K562 (cell line): Measurements from ENCODE around the gene MED13L. TPM values are rescaled to one million over a fixed set of nuclear protein-coding genes. Genes with fewer than 3 reads are reported as not detected.

Experiments used
- ATAC-seq: fragments of 200-7000 bp; cut with Tn5 transposase; 3 replicates; pipeline ENCODE4 v1.9.1; 2020; ENCODE audit warnings: moderate library complexity
- BruUV-seq: library from RNA; stranded (reverse); fragments of 400-500 nt; replicated peaks from 2 replicates; lab custom pipeline; 2021; lab: Mats Ljungman, UMichigan
- CTCF ChIA-PET: fragments of 300-600 bp; formaldehyde crosslinking; extraction: SDS; loops from one replicate; lab custom pipeline; 2021; ENCODE audit warnings: low intra/inter-chr PET ratio; lab: Yijun Ruan, JAX
- POLR2A ChIA-PET: fragments of 300-600, 350-650 bp; sonication (Branson Sonifier 250); formaldehyde crosslinking; extraction: SDS; loops from one replicate; lab custom pipeline; 2021; ENCODE audit warnings: antibody characterized with exemption, inconsistent platforms; lab: Yijun Ruan, JAX
- DNase-seq, 4 experiments: peaks; one replicate each; pipeline versions ENCODE4 v3.0.0 to v3.0.0-alpha.2; 2011 to 2018; ENCODE audit warnings: low spot score in 3 of 4, mixed read lengths in 3 of 4; ENCODE audit errors: extremely low read depth in 1 of 4
- FAIRE-seq: peaks from 2 replicates; lab custom pipeline; 2011; peaks lifted over from hg19 to GRCh38; lab: Jason Lieb, UNC
- H2AFZ ChIP-seq: 2 replicates; pipeline ENCODE4 v1.6.0; 2011; ENCODE audit warnings: low read depth, low read length, control low read depth, inconsistent platforms
- H3K27ac ChIP-seq: fragments of 200-600 bp; 3 replicates; pipeline ENCODE4 v1.8.0; 2011; ENCODE audit warnings: low read depth, mild to moderate bottlenecking, control low read depth, inconsistent platforms, low read length, moderate library complexity, mixed read lengths; ENCODE audit errors: extremely low read depth
- H3K27me3 ChIP-seq, 2 experiments: fragments of 300-600 bp in 1 of 2; 2 replicates in 1 of 2; 3 replicates in 1 of 2; pipeline versions ENCODE4 v1.6.0 to v1.8.0; 2011; ENCODE audit warnings: inconsistent platforms in 2 of 2, low read length in 2 of 2, mild to moderate bottlenecking in 1 of 2, mixed read lengths in 1 of 2, moderate library complexity in 1 of 2; ENCODE audit not compliant: control insufficient read depth in 2 of 2, insufficient read depth in 2 of 2
- H3K36me3 ChIP-seq: fragments of 300-600 bp; 3 replicates; pipeline ENCODE4 v1.8.0; 2011; ENCODE audit warnings: mild to moderate bottlenecking, low read length, inconsistent platforms; ENCODE audit not compliant: control insufficient read depth, insufficient read depth
- H3K4me1 ChIP-seq, 2 experiments: fragments of 200-600 bp in 1 of 2; replicated peaks in 1 of 2; 2 replicates in 1 of 2; 3 replicates in 1 of 2; pipeline versions ENCODE4 v1.5.1 to v1.8.0; 2011; ENCODE audit warnings: inconsistent platforms in 2 of 2, low read length in 2 of 2, mild to moderate bottlenecking in 1 of 2, mixed read lengths in 1 of 2, moderate library complexity in 1 of 2; ENCODE audit not compliant: control insufficient read depth in 2 of 2, insufficient read depth in 2 of 2
- H3K4me2 ChIP-seq: 2 replicates; pipeline ENCODE4 v1.6.1; 2011; ENCODE audit warnings: low read length, control low read depth, inconsistent platforms, mixed read lengths; ENCODE audit not compliant: insufficient read depth
- H3K4me3 ChIP-seq: fragments of 200-600 bp; sonication (generic), shearing (Covaris generic); 2 replicates; pipeline ENCODE4 v1.5.1; 2016; ENCODE audit warnings: control low read depth, inconsistent platforms
- H3K79me2 ChIP-seq: fragments of 200-600 bp; 3 replicates; pipeline ENCODE4 v1.8.0; 2011; ENCODE audit warnings: low read length, inconsistent platforms; ENCODE audit not compliant: control insufficient read depth, insufficient read depth
- H3K9ac ChIP-seq, 2 experiments: 2 replicates each; pipeline versions ENCODE4 v1.6.0 to v1.6.1; 2011; ENCODE audit warnings: low read depth in 2 of 2, low read length in 2 of 2, control low read depth in 1 of 2, inconsistent platforms in 1 of 2, mild to moderate bottlenecking in 1 of 2, mixed read lengths in 1 of 2; ENCODE audit not compliant: insufficient read depth in 1 of 2
- H3K9me1 ChIP-seq: one replicate; pipeline ENCODE4 v1.6.0; 2011; ENCODE audit warnings: inconsistent platforms, mild to moderate bottlenecking, low read length, moderate library complexity; ENCODE audit not compliant: control insufficient read depth, insufficient read depth
- H3K9me3 ChIP-seq: replicated peaks from 2 replicates; pipeline ENCODE4 v1.5.1; 2011; ENCODE audit warnings: low read depth, low read length, inconsistent platforms; ENCODE audit not compliant: control insufficient read depth, insufficient read depth
- H4K20me1 ChIP-seq: replicated peaks from 2 replicates; pipeline ENCODE4 v1.6.1; 2011; ENCODE audit warnings: low read length, inconsistent platforms, mixed read lengths; ENCODE audit not compliant: control insufficient read depth, insufficient read depth
- ASH1L ChIP-seq: fragments of 450-650 bp; IDR thresholded peaks from 2 replicates; pipeline ENCODE4 v1.6.1; 2018; ENCODE audit warnings: borderline replicate concordance, mild to moderate bottlenecking, low read depth; ENCODE audit not compliant: partially characterized antibody
- ATF7 ChIP-seq: fragments of 450-650 bp; IDR thresholded peaks from 2 replicates; pipeline ENCODE4 v1.7.1; 2014; ENCODE audit warnings: mild to moderate bottlenecking, moderate library complexity
- CHD2 ChIP-seq: IDR thresholded peaks from 2 replicates; pipeline ENCODE4 v1.6.1; 2011; ENCODE audit warnings: low read depth, low read length
- E2F1 ChIP-seq: sonication (generic); formaldehyde crosslinking; IDR thresholded peaks from 2 replicates; pipeline ENCODE4 v1.8.1; 2023; ENCODE audit warnings: mild to moderate bottlenecking, missing genetic modification reagents, moderate library complexity
- GATAD2B ChIP-seq: fragments of 450-650 bp; IDR thresholded peaks from 2 replicates; pipeline ENCODE4 v1.6.1; 2017; ENCODE audit warnings: mild to moderate bottlenecking, borderline replicate concordance
- HMG20A ChIP-seq: fragments of 450-650 bp; formaldehyde crosslinking; conservative IDR thresholded peaks from 2 replicates; pipeline ENCODE4 v1.4.0; 2020; ENCODE audit warnings: mild to moderate bottlenecking, mixed read lengths
- ID3 ChIP-seq, 2 experiments: fragments of 250-450 bp in 1 of 2; fragments of 450-650 bp in 1 of 2; sonication (Bioruptor Pico) in 1 of 2; IDR thresholded peaks; 2 replicates each; pipeline versions ENCODE4 v1.6.1 to v1.8.0; 2016 to 2021; ENCODE audit warnings: mild to moderate bottlenecking in 2 of 2, moderate library complexity in 2 of 2, missing compliant biosample characterization in 1 of 2, missing genetic modification characterization in 1 of 2
- MCM2 ChIP-seq: fragments of 450-650 bp; IDR thresholded peaks from 2 replicates; pipeline ENCODE4 v1.6.1; 2017; ENCODE audit warnings: low read depth, mild to moderate bottlenecking
- MXI1 ChIP-seq: IDR thresholded peaks from 2 replicates; pipeline ENCODE4 v1.6.1; 2011; ENCODE audit warnings: low read depth, mild to moderate bottlenecking, improper control_type of control experiment, low read length
- PHF21A ChIP-seq: fragments of 450-650 bp; IDR thresholded peaks from 2 replicates; pipeline ENCODE4 v1.6.1; 2017; ENCODE audit warnings: low read depth, borderline replicate concordance
- THRB ChIP-seq: fragments of 450-650 bp; formaldehyde crosslinking; conservative IDR thresholded peaks from 2 replicates; pipeline ENCODE4 v1.4.0; 2022; ENCODE audit warnings: mild to moderate bottlenecking, missing genetic modification characterization
- ZBED1 ChIP-seq: IDR thresholded peaks from 2 replicates; pipeline ENCODE4 v1.6.1; 2014
- ZBTB1 ChIP-seq: sonication (generic); formaldehyde crosslinking; IDR thresholded peaks from 2 replicates; pipeline ENCODE4 v1.8.1; 2023; ENCODE audit warnings: missing genetic modification reagents, low read depth, mild to moderate bottlenecking, borderline replicate concordance
- ZBTB2 ChIP-seq: fragments of 450-650 bp; IDR thresholded peaks from 2 replicates; pipeline ENCODE4 v1.6.1; 2016; ENCODE audit warnings: antibody characterized with exemption
- ZNF277 ChIP-seq: fragments of 250-450 bp; sonication (Bioruptor Pico); IDR thresholded peaks from 2 replicates; pipeline ENCODE4 v1.8.0; 2022; ENCODE audit warnings: inconsistent platforms, mild to moderate bottlenecking, moderate library complexity, borderline replicate concordance
- ZNF655 ChIP-seq: fragments of 250-450 bp; sonication (Bioruptor Pico); IDR thresholded peaks from 2 replicates; pipeline ENCODE4 v1.5.0; 2021
- WGBS: fragments of 100-300 bp; shearing (Covaris generic); methylation state at CpG from one replicate; pipeline ENCODE4 v1.1.6; 2016; ENCODE audit warnings: low coverage, mixed read lengths; ENCODE audit not compliant: insufficient coverage; ENCODE audit errors: missing lambda C conversion rate; 5-methylcytosine and 5-hydroxymethylcytosine counted together
- in situ Hi-C: fragments of 300-500 bp; cut with MboI; formaldehyde crosslinking; loops from 4 replicates; pipeline ENCODE4 v1.15.0; 2018; ENCODE audit warnings: inconsistent platforms, mixed read lengths
- intact Hi-C: fragments of 100-400 bp; cut with micrococcal nuclease; formaldehyde crosslinking; loops from 2 replicates; pipeline ENCODE4 v1.14.2; 2022
- polyA plus RNA-seq, 8 experiments: library from polyadenylated mRNA; depleted of rRNA in 4 of 8; stranded (reverse) in 5 of 8; unstranded in 3 of 8; fragments of >200 nt; fragmentation: Nextera tagmentation in 2 of 8; fragmentation: Illumina TruSeq in 1 of 8; extraction: Ambion mirVana in 2 of 8; extraction: Trizol in 1 of 8; gene quantifications; 2 replicates each; pipeline versions ENCODE4 v1.2.1 to v1.2.3, GENCODE V29; 2011 to 2014; ENCODE audit warnings: inconsistent platforms in 1 of 8, missing spikeins in 1 of 8
- total RNA-seq, 7 experiments: library from RNA; depleted of rRNA in 6 of 7; stranded (reverse); fragments of >200 nt in 6 of 7; fragmentation: Illumina TruSeq in 2 of 7; extraction: Trizol in 2 of 7; gene quantifications; 2 replicates each; pipeline versions ENCODE4 v1.2.1 to v1.2.3, GENCODE V29; 2011 to 2021; ENCODE audit warnings: low replicate concordance in 1 of 7

MED13L gene
- total and polyA plus RNA-seq, 9 of the 15 experiments (the other 6 are each of a cell fraction or from before 2014, with no cell fraction given): 13.4 to 90.3 (median 36.9) TPM

- no peak overlapping the region for H3K9ac ChIP-seq
- in situ Hi-C loops: no loop called here
- H3K9me1 ChIP-seq: no peaks in the 10 kb centered on the region
- no TSS peak for BruUV-seq
- ChIA-PET POLR2A (interaction anchor here (1.0 kb wide), 2 partner anchors 8 to 12 kb away, joined by 3 read pairs; no protein-coding TSS in a partner anchor), CTCF (no interaction called here)
- H3K4me2 ChIP-seq: no peak overlapping the region
- peaks cover 2% of the 10 kb centered on the region; the same call in 1 of the 3 replicates for H3K36me3 ChIP-seq
- WGBS: 92% methylated on average over 4 of the region's 4 CpGs
- H4K20me1 ChIP-seq: no peaks in the 10 kb centered on the region; the same call in 1 of the 2 replicates
- no peak overlapping the region for H3K4me3 ChIP-seq
- FAIRE-seq (no peak), DNase-seq (no peak), ATAC-seq (no peak)
- no peaks in the 10 kb centered on the region for H3K4me1 ChIP-seq
- H3K27ac ChIP-seq: no peak overlapping the region
- H3K9me3 ChIP-seq: no peaks in the 10 kb centered on the region
- intact Hi-C loops: no loop called here
- H3K79me2 ChIP-seq: peaks cover 77% of the 10 kb centered on the region
- H3K27me3 ChIP-seq: no peaks in the 10 kb centered on the region
- H2AFZ ChIP-seq: no peak overlapping the region
- TF ChIP-seq ZBTB1: no peak
- TF ChIP-seq HMG20A: no peak
- TF ChIP-seq ZNF655: no peak
- no peak for TF ChIP-seq THRB
- TF ChIP-seq ID3 (CRISPR knock-in tag; IDR thresholded peaks at IDR 0.05): no peak
- no peak for TF ChIP-seq ID3 (tag; IDR thresholded peaks at IDR 0.05)
- no peak for TF ChIP-seq ZBED1
- TF ChIP-seq MCM2: no peak
- no peak for TF ChIP-seq GATAD2B
- TF ChIP-seq ZBTB2: no peak
- no peak for TF ChIP-seq PHF21A
- TF ChIP-seq ASH1L: no peak
- TF ChIP-seq ZNF277 (CRISPR knock-in tag): no peak
- no peak for TF ChIP-seq ATF7
- no peak for TF ChIP-seq CHD2
- no peak for TF ChIP-seq E2F1
- TF ChIP-seq MXI1: no peak
Observed at GRCh38 chr12:116027551-116027821, 250.0 kb downstream of the MED13L start.
